ENCODE results near the gene SPAG16.

The SPAG16 gene

GRCh38 chr2:214029190-214029589 is 744.9 kb downstream of the SPAG16 start:
- Histone ChIP-seq H3K36me3 (ENCODE audit: control insufficient read depth in 5 of 5, insufficient read depth in 5 of 5, low read length in 5 of 5) (no peaks in the 10 kb centered on the region), H3K27ac (ENCODE audit: low read depth, low read length) (no peak overlapping the region), H3K4me1 (ENCODE audit: control insufficient read depth in 5 of 5, insufficient read depth in 5 of 5, low read length in 5 of 5) (no peaks in the 10 kb centered on the region), H3K27me3 (ENCODE audit: control insufficient read depth in 5 of 5, insufficient read depth in 4 of 5, low read length in 5 of 5) (no peaks in the 10 kb centered on the region), H3K9me3 (ENCODE audit: control insufficient read depth in 5 of 5, low read length in 5 of 5) (peaks cover 0 to under 1% (median 0%) of the 10 kb centered on the region in 5 donors), H3K4me3 (ENCODE audit: low read depth in 1 of 5, low read length in 5 of 5) (no peak overlapping the region), H3K9ac (ENCODE audit: low read length in 5 of 5) (no peak overlapping the region)

GRCh38 chr2:214031566-214031965 is 747.3 kb downstream of the SPAG16 start:
- Histone ChIP-seq H3K9ac (ENCODE audit: low read length in 5 of 5) (no peak overlapping the region), H3K36me3 (ENCODE audit: control insufficient read depth in 5 of 5, insufficient read depth in 5 of 5, low read length in 5 of 5) (no peaks in the 10 kb centered on the region), H3K27me3 (ENCODE audit: control insufficient read depth in 5 of 5, insufficient read depth in 4 of 5, low read length in 5 of 5) (no peaks in the 10 kb centered on the region), H3K9me3 (ENCODE audit: control insufficient read depth in 5 of 5, low read length in 5 of 5) (peaks cover 0 to 7% (median 2%) of the 10 kb centered on the region in 5 donors), H3K4me1 (ENCODE audit: control insufficient read depth in 5 of 5, insufficient read depth in 5 of 5, low read length in 5 of 5) (no peaks in the 10 kb centered on the region), H3K27ac (ENCODE audit: low read depth, low read length) (no peak overlapping the region), H3K4me3 (ENCODE audit: low read depth in 1 of 5, low read length in 5 of 5) (no peak overlapping the region)

DNA sequence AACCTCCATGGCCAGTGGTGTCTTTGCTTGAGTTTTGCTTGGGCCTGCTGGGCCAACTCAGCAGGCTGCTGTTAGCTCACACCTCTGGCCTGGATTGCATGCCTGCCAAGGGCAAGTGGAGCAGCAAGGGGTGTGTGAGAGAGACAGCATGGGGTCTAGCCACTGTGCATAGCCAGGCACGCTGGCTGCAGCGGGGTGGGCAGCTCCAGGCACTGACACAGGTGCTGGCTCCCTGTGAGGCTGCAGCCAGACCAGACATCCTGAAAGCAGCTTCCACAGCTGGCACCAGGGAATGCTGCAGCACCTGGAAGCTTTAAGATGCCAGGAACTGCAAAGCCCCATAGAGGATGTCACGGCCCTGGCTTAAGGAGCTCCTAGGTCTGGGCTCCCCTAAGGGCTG is 750.2 kb downstream of the SPAG16 start:
- Histone ChIP-seq H3K36me3 (ENCODE audit: control insufficient read depth in 5 of 5, insufficient read depth in 5 of 5, low read length in 5 of 5) (no peaks in the 10 kb centered on the region), H3K4me3 (ENCODE audit: low read depth in 1 of 5, low read length in 5 of 5) (no peak overlapping the region), H3K9me3 (ENCODE audit: control insufficient read depth in 5 of 5, low read length in 5 of 5) (peaks cover 0 to 7% (median 2%) of the 10 kb centered on the region in 5 donors), H3K4me1 (ENCODE audit: control insufficient read depth in 5 of 5, insufficient read depth in 5 of 5, low read length in 5 of 5) (no peaks in the 10 kb centered on the region), H3K27me3 (ENCODE audit: control insufficient read depth in 5 of 5, insufficient read depth in 4 of 5, low read length in 5 of 5) (no peaks in the 10 kb centered on the region), H3K27ac (ENCODE audit: low read depth, low read length) (no peak overlapping the region), H3K9ac (ENCODE audit: low read length in 5 of 5) (no peak overlapping the region)

DNA sequence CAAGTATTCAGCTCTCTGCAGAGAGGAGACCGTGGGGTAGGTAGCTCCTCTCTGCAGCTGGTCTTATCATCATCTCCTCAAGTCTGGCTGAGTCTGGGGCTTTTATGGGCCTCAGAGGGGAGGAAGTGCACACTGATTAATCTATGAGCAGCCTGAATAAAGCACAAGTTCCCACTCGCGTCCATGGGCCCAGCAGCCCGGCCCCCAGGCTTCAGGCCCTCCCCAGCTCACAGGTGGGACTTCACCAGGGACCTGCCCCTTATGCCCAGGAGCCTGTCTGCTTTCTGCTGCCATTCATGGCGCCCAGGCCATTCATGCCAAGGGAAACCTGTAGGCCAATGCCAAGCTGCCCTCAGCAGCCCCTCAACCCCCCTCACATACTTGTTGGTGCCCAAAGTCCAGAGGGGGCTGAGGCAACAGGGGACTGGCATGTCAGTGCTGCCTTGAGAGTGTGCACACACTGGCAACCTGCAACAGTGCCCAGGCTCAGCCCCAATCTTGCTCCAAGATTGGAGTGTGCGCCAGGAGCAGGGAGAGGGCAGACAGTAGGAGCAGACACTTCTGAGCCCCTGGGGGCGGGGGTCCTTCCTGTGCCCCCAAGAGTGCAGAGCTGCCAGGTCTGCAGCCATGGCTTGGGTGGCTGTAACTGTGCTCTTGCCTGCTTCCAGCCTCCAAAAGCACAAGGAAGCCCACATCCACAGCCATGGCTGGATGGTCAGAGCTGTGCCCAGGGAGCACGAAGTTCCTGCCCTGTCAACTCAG is 751.0 kb downstream of the SPAG16 start:
- H3K36me3 ChIP-seq (ENCODE audit: control insufficient read depth in 5 of 5, insufficient read depth in 5 of 5, low read length in 5 of 5), result no peaks in the 10 kb centered on the region
- H3K27ac ChIP-seq (ENCODE audit: low read depth, low read length), result no peak overlapping the region
- no peak overlapping the region for H3K4me3 ChIP-seq (ENCODE audit: low read depth in 1 of 5, low read length in 5 of 5)
- peaks cover 0 to 9% (median 4%) of the 10 kb centered on the region in 5 donors for H3K9me3 ChIP-seq (ENCODE audit: control insufficient read depth in 5 of 5, low read length in 5 of 5)
- no peak overlapping the region for H3K9ac ChIP-seq (ENCODE audit: low read length in 5 of 5)
- no peaks in the 10 kb centered on the region for H3K4me1 ChIP-seq (ENCODE audit: control insufficient read depth in 5 of 5, insufficient read depth in 5 of 5, low read length in 5 of 5)
- H3K27me3 ChIP-seq (ENCODE audit: control insufficient read depth in 5 of 5, insufficient read depth in 4 of 5, low read length in 5 of 5), result no peaks in the 10 kb centered on the region

DNA sequence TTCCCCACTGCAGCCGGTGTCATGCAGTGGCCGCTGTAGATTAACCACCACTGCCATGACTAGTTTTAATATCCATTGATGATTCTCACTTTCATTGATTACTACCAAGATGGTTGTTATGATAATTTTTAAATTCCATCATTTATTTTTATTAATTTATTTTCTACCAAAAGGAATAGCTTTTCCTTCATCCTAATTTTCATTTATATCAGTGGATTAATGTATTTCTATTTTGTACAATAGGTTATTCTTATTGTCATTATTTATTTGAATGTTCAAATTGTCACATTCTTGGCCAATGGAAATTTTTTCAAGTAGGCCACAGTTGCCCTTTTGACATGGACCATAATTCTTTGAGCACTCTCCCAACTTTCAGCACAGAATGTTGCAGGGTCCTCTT is 751.7 kb downstream of the SPAG16 start:
- Histone ChIP-seq H3K9ac (ENCODE audit: low read length in 5 of 5) (no peak overlapping the region), H3K27ac (ENCODE audit: low read depth, low read length) (no peak overlapping the region), H3K4me1 (ENCODE audit: control insufficient read depth in 5 of 5, insufficient read depth in 5 of 5, low read length in 5 of 5) (no peaks in the 10 kb centered on the region), H3K9me3 (ENCODE audit: control insufficient read depth in 5 of 5, low read length in 5 of 5) (peaks cover 0 to 14% (median 4%) of the 10 kb centered on the region in 5 donors), H3K27me3 (ENCODE audit: control insufficient read depth in 5 of 5, insufficient read depth in 4 of 5, low read length in 5 of 5) (no peaks in the 10 kb centered on the region), H3K36me3 (ENCODE audit: control insufficient read depth in 5 of 5, insufficient read depth in 5 of 5, low read length in 5 of 5) (no peaks in the 10 kb centered on the region), H3K4me3 (ENCODE audit: low read depth in 1 of 5, low read length in 5 of 5) (no peak overlapping the region)

GRCh38 chr2:214038186-214038585 is 753.9 kb downstream of the SPAG16 start:
- Histone ChIP-seq H3K27ac (ENCODE audit: low read depth, low read length) (no peak overlapping the region), H3K9me3 (ENCODE audit: control insufficient read depth in 5 of 5, low read length in 5 of 5) (peaks cover 0 to 14% (median 4%) of the 10 kb centered on the region in 5 donors), H3K36me3 (ENCODE audit: control insufficient read depth in 5 of 5, insufficient read depth in 5 of 5, low read length in 5 of 5) (no peaks in the 10 kb centered on the region), H3K4me1 (ENCODE audit: control insufficient read depth in 5 of 5, insufficient read depth in 5 of 5, low read length in 5 of 5) (no peaks in the 10 kb centered on the region), H3K9ac (ENCODE audit: low read length in 5 of 5) (no peak overlapping the region), H3K27me3 (ENCODE audit: control insufficient read depth in 5 of 5, insufficient read depth in 4 of 5, low read length in 5 of 5) (no peaks in the 10 kb centered on the region), H3K4me3 (ENCODE audit: low read depth in 1 of 5, low read length in 5 of 5) (no peak overlapping the region)

DNA sequence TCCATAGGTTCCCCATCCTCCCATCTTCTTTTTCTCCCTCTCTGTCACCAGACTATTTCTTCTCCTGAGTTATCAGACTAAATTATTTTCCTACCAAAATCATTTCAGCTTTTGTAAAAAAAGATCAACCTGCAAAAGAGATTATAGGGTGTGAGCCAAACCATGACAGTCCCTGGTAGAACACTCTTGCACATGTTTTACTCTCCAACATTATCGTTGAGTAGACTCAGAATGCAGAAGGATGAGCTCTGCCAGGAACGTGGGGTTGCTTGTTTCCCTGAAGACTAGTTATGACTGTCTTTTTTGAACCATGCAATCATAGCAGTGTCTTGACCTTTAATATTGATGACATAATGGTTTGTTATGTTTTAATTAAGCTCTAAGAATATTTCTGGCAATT is 766.5 kb downstream of the SPAG16 start:
- no peak overlapping the region for H3K4me3 ChIP-seq (ENCODE audit: low read depth in 1 of 5, low read length in 5 of 5)
- H3K27ac ChIP-seq (ENCODE audit: low read depth, low read length), result no peak overlapping the region
- no peaks in the 10 kb centered on the region for H3K36me3 ChIP-seq (ENCODE audit: control insufficient read depth in 5 of 5, insufficient read depth in 5 of 5, low read length in 5 of 5)
- peaks cover 0 to 3% (median 0%) of the 10 kb centered on the region in 5 donors for H3K4me1 ChIP-seq (ENCODE audit: control insufficient read depth in 5 of 5, insufficient read depth in 5 of 5, low read length in 5 of 5)
- H3K9ac ChIP-seq (ENCODE audit: low read length in 5 of 5), result no peak overlapping the region
- peaks cover 0 to 3% (median 0%) of the 10 kb centered on the region in 5 donors for H3K9me3 ChIP-seq (ENCODE audit: control insufficient read depth in 5 of 5, low read length in 5 of 5)
- H3K27me3 ChIP-seq (ENCODE audit: control insufficient read depth in 5 of 5, insufficient read depth in 4 of 5, low read length in 5 of 5), result no peaks in the 10 kb centered on the region

- no peak overlapping the region for H3K27ac ChIP-seq (ENCODE audit: low read depth, low read length)
Measured at GRCh38 chr2:214051585-214051984, 767.3 kb downstream of the SPAG16 start.

GRCh38 chr2:214052235-214052634 is 768.0 kb downstream of the SPAG16 start:
- no peaks in the 10 kb centered on the region for H3K9me3 ChIP-seq (ENCODE audit: control insufficient read depth in 5 of 5, low read length in 5 of 5)
- H3K4me3 ChIP-seq (ENCODE audit: low read depth in 1 of 5, low read length in 5 of 5), result no peak overlapping the region
- H3K27ac ChIP-seq (ENCODE audit: low read depth, low read length), result no peak overlapping the region
- no peaks in the 10 kb centered on the region for H3K27me3 ChIP-seq (ENCODE audit: control insufficient read depth in 5 of 5, insufficient read depth in 4 of 5, low read length in 5 of 5)
- H3K36me3 ChIP-seq (ENCODE audit: control insufficient read depth in 5 of 5, insufficient read depth in 5 of 5, low read length in 5 of 5), result no peaks in the 10 kb centered on the region
- peaks cover 0 to 3% (median 0%) of the 10 kb centered on the region in 5 donors for H3K4me1 ChIP-seq (ENCODE audit: control insufficient read depth in 5 of 5, insufficient read depth in 5 of 5, low read length in 5 of 5)
- H3K9ac ChIP-seq (ENCODE audit: low read length in 5 of 5), result no peak overlapping the region

More at GRCh38 chr2:214051585-214051984, 767.3 kb downstream of the SPAG16 start:
- Histone ChIP-seq H3K9me3 (ENCODE audit: control insufficient read depth in 5 of 5, low read length in 5 of 5) (peaks cover 0 to under 1% (median 0%) of the 10 kb centered on the region in 5 donors), H3K4me1 (ENCODE audit: control insufficient read depth in 5 of 5, insufficient read depth in 5 of 5, low read length in 5 of 5) (peaks cover 0 to 3% (median 0%) of the 10 kb centered on the region in 5 donors), H3K9ac (ENCODE audit: low read length in 5 of 5) (no peak overlapping the region), H3K36me3 (ENCODE audit: control insufficient read depth in 5 of 5, insufficient read depth in 5 of 5, low read length in 5 of 5) (no peaks in the 10 kb centered on the region), H3K27me3 (ENCODE audit: control insufficient read depth in 5 of 5, insufficient read depth in 4 of 5, low read length in 5 of 5) (no peaks in the 10 kb centered on the region), H3K4me3 (ENCODE audit: low read depth in 1 of 5, low read length in 5 of 5) (no peak overlapping the region)

- Histone ChIP-seq H3K9ac (ENCODE audit: low read length in 5 of 5) (no peak overlapping the region), H3K27ac (ENCODE audit: low read depth, low read length) (no peak overlapping the region), H3K27me3 (ENCODE audit: control insufficient read depth in 5 of 5, insufficient read depth in 4 of 5, low read length in 5 of 5) (no peaks in the 10 kb centered on the region), H3K4me3 (ENCODE audit: low read depth in 1 of 5, low read length in 5 of 5) (no peak overlapping the region), H3K4me1 (ENCODE audit: control insufficient read depth in 5 of 5, insufficient read depth in 5 of 5, low read length in 5 of 5) (peaks cover 0 to 3% (median 0%) of the 10 kb centered on the region in 5 donors), H3K36me3 (ENCODE audit: control insufficient read depth in 5 of 5, insufficient read depth in 5 of 5, low read length in 5 of 5) (no peaks in the 10 kb centered on the region), H3K9me3 (ENCODE audit: control insufficient read depth in 5 of 5, low read length in 5 of 5) (no peaks in the 10 kb centered on the region)
Measured at GRCh38 chr2:214057986-214058385, 773.7 kb downstream of the SPAG16 start.
